HTERT RPE-1 (cell line): ENCODE results near the gene SND1.

Experiments used
- in situ Hi-C: fragments of 300-500 bp; cut with MboI; formaldehyde crosslinking; loops from 4 replicates; pipeline ENCODE4 v1.14.3; 2020; ENCODE audit warnings: low sequenced_read_pairs

Gene SND1

GRCh38 chr7:127798023-127798422 is 146.0 kb downstream of the SND1 start:
- in situ Hi-C loops = no loop called here

GRCh38 chr7:127798769-127799372 is 146.9 kb downstream of the SND1 start:
- in situ Hi-C loops = no loop called here

GRCh38 chr7:127799535-127800305 is 147.7 kb downstream of the SND1 start:
- in situ Hi-C loops = no loop called here

- in situ Hi-C loops = no loop called here
Measured at GRCh38 chr7:127802845-127803244, 150.9 kb downstream of the SND1 start.

- in situ Hi-C loops = no loop called here
Measured at GRCh38 chr7:127803626-127804025, 151.6 kb downstream of the SND1 start.

GRCh38 chr7:127807340-127807739 is 155.3 kb downstream of the SND1 start:
- in situ Hi-C loops = no loop called here

GRCh38 chr7:127807829-127808228 is 155.8 kb downstream of the SND1 start:
- in situ Hi-C loops = no loop called here

- in situ Hi-C loops = no loop called here
Measured at GRCh38 chr7:127809261-127809702, 157.3 kb downstream of the SND1 start.

GRCh38 chr7:127810113-127810512 is 158.1 kb downstream of the SND1 start:
- in situ Hi-C loops = no loop called here

- in situ Hi-C loops = no loop called here
Measured at GRCh38 chr7:127810696-127811660, 159.0 kb downstream of the SND1 start.

GRCh38 chr7:127812540-127812939 is 160.5 kb downstream of the SND1 start:
- in situ Hi-C loops = no loop called here

- in situ Hi-C loops = no loop called here
Measured at GRCh38 chr7:127813991-127814541, 162.1 kb downstream of the SND1 start.

GRCh38 chr7:127815631-127816145 is 163.7 kb downstream of the SND1 start:
- in situ Hi-C loops = no loop called here

GRCh38 chr7:127816354-127817190 is 164.6 kb downstream of the SND1 start:
- in situ Hi-C loops = no loop called here

GRCh38 chr7:127817466-127817865 is 165.5 kb downstream of the SND1 start:
- in situ Hi-C loops = no loop called here

- in situ Hi-C loops = no loop called here
Measured at GRCh38 chr7:127818306-127818705, 166.3 kb downstream of the SND1 start.

GRCh38 chr7:127819975-127820731 is 168.2 kb downstream of the SND1 start:
- in situ Hi-C loops = no loop called here

- in situ Hi-C loops = no loop called here
Measured at GRCh38 chr7:127820732-127821085, 168.7 kb downstream of the SND1 start.

GRCh38 chr7:127821146-127821545 is 169.2 kb downstream of the SND1 start:
- in situ Hi-C loops = no loop called here
